Stimulated activated CD4-positive, alpha-beta T cell treated with anti-CD3 and anti-CD28 coated beads, Interleukin-12 subunit alpha, Interleukin-12 subunit beta, amount 100 ng/mL, for 4 hours (primary cell): ENCODE measurements around the gene GNAQ.

Source experiments
- DNase-seq: peaks from one replicate; pipeline ENCODE4 v3.0.0-alpha.2; 2020

Gene GNAQ

DNA sequence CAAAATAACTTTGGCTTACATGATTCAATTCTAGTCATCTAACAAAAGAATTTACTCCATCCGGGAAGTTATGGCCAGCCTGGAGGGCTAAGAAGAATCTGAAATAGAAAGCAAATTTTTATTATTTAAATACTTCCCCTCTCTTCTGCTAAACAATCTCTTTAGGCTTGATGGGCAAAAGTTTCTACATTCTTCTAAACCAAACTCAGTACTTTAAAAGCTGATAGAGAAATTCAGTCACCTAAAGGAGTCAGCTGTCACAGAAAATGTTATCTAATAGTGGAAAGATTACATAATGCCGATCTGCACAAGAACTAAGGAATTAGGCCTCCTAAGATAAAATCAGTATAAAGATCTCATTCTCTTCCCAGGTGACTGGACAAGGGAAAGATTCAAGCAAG lies 32.4 kb downstream of the GNAQ start:
- DNase-seq = no peak

DNA sequence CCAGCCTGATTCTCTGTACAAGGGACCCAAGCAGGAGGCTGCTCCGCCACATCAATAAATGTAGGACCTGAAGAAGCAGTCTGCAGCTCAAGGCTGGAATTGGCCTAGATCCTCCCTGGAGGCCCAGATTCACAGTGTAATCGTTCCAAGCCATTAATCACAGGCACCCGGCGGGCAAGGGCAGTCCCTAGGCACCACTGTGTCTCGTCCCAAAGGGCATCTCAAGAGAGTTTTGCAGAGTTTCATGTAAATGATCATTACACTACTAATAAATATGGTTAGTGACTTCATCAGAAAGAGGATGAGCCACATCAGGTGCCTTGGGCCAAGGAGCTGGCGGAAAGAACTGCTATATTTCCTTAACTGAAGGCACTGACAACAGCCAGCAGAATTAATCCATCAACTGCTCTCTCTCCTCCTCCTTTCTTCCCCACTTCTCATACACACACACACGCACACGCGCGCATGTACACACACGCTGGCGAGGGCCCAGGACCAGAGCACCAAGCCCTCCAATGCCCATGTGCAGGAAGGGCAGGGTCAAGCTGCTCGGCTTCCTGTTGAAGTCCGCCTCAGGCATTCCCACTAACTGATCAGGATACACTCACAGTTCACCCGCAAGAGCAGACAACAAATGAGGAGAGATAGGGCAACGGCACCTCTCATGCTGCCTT lies 33.9 kb downstream of the GNAQ start:
- DNase-seq = no peak

DNA sequence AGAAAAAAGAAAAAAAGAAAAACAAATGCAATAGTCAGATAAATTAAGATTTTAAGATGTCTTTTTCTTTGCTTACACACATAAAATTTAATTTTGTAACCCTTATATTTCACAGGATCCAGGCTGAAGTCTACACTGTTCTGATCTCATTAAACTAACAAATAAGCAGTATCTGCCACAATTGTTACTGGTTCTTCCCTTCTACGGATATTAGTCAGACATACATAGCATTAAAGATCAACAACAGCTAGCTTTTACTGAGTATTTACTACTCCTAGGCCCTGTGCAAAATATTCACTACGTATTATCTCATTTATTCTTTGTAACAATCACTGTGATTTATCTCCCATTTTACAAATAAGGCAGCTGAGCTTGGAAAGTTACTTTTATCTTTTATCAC lies 34.9 kb downstream of the GNAQ start:
- DNase-seq = no peak

DNA sequence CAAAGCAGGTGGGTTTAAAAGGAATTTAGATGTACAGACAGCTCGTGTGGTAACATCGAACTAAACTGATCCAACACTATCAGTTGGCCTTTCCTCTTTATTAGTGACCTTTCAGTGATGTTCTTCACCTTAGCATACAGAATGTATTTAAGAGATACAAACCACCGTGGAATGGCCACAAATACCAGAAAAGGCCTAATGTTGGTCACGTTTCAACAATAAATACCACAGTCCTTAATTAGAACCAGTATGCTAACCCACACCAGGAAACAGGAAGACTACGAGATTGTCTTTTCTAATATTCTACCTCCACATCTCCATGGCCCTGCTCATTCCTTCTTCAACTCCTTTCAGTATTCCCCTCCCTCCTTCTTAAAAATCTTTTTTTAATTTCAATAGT lies 40.4 kb downstream of the GNAQ start:
- no peak for DNase-seq

DNA sequence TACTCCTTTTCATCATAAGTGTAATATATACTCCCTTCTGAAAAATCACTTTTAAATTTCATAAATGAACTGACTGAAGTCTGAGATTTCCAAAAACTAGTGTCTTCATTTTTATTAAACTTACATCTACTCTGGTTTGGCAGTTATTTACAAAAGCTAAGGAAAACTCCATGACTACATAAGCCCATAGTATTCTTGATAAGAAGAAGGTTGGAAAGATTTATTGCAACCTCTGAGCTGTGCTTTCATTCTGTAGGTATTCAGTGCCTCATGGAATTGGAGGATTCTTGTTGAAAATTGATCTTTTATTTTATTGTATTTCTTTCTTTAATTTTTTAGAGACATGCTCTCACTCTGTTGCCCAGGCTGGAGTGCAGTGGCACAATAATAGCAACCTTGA lies 41.7 kb downstream of the GNAQ start:
- no peak for DNase-seq

DNA sequence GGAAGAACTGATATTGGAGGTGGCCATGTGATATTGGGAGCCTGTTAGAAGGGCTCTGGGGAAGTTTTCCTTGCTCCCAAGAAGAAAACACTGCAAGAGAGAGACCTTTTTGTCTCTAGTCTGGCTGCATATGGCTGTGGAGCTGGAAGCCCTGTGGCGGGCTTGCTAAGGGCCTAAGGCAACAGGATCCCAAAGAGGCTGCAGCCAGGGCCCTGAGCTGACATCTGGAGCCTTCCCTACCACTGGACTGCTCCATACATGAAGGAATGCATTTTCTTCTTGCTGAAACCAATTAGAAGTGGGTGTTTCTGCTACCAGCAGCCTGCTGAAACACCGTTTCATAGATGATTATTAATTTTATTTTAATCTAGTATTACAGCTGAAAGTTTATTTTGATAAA lies 42.2 kb downstream of the GNAQ start:
- no peak for DNase-seq

DNA sequence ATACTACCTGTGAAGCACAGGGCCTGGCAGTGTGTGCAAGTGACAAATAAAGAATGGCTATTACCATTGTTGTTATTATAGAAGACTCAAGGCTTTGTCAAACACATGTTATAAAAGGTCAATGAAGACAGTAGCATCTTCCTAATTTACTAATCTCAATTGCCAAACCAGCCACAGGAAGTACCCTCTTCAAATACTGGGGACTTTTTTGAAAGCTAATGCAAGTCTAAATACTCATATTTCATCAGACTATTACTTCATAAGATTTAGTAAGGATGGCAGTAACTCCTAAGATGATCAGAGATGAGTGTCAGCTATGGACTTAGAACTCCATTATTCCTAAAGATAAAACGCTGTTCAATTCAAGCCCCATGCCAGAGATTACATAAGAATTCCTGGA lies 43.0 kb downstream of the GNAQ start:
- DNase-seq = no peak

DNA sequence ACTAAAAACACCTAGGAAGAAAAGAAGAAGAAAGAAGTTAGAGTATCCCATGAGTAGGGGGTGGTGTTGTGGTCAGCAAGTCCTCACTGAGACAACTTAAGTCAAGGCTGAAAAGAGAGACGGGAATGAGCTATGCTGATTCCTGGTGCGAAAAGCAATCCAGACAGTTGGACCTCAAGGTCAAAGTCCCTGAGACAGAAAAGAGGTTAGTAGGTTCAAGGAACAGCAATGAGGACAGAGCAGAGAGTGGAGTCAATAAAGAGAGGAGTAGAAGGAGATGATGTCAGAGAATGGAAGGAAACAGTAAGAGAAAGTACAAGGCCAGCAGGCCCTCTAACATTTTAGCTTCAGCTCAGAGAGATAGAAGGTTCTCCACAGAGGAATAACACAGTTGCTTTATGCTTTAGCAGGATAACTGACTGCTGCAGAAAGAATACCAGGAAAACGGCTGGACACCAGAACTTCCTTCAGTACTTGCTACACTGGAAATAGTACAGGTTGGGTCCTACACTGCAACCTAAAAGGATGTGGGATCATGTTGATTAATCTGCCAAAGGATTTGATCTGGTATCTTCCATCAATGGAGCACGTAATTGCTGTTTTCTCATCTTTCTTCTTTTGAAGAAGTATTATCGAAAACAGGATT lies 43.6 kb downstream of the GNAQ start:
- DNase-seq = no peak

DNA sequence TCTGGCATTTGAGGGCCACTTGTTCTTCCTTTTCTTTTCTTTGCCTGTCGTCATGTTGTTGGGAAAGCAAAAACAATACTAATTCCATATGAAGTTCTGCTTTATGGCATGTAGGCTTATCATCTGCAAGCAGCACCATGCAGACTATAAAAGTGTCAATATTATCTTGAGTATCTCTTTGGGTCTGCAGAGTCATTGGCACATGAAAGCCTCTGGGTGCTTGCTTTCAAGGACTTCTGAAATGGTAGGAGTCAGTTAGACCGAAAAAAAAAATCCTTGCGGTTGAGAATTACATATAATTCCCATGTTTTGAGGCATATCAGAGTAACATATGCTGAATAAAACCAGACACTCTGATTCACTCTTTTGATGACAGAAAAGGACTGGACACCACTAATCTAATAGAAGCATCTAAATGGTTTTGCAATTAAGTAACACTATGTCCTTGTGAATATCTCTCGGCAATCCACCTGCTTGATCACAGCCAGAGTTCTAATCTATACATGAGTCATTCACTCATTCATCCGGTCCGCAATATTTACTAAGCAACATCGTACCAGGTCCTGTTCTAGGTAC lies 44.4 kb downstream of the GNAQ start:
- DNase-seq = no peak

DNA sequence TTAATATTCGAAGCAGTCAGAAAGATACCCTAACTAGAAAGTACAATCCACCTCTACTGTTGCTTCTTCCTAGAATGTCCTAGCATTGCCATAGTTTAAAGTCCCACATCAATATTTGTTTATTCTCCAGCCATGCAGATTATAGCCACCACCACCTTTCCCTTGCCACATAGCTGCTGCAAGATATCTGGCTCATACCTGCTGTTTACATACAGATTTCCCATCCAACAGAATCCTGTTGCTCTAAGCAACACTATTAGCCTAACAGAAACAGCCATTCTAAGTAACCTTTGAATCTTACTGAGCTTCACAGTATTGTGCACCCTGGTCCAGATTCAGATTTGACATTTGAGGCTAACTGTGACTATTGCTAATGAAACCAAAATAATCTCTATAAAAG lies 45.6 kb downstream of the GNAQ start:
- DNase-seq = no peak

DNA sequence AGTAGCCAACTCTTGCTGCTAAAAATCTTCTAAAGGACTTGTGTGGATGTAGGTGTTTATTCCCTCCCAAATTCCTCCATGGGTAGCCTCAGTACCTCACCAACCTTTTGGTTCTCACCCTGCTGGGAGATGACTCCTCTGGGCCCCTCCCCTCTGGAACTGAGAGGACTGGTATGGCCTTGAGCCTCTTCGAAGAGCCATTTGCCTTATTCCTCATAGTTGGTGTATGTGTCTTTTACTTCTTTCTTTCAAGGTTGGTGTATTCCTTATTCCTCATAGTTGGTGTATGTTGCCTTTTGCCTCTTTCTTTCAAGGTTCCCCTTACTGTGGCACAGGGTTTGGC lies 48.3 kb downstream of the GNAQ start:
- DNase-seq = no peak

DNA sequence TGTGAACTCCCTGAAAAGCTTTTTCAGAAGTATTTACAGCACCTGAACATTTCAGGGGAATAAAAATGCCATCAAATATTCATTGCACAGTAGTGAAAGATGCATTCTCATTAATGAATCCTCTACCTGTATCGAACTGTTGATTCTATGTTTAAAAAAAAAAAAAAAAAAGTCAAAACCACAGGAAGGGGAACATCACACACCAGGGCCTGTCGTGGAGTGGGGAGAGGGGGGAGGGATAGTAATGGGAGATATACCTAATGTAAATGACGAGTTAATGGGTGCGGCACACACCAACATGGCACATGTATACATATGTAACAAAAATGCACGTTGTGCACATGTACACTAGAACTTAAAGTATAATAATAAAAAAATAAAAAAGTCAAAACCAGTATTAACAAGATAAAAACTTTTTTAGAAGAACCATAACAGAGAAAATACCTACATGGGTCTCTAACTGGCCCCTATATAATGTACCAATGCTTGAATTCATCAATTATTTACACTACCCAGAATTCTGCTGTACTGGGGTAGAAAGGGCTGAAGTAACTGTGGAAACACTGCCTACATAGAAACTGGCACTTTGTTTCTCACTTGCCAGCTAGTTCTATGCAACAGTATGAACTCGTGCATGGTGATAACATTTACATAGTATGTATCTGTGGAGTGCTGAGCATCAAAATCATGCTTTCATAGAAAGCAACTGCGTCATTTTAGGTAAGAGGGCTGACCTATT lies 48.9 kb downstream of the GNAQ start:
- no peak for DNase-seq

DNA sequence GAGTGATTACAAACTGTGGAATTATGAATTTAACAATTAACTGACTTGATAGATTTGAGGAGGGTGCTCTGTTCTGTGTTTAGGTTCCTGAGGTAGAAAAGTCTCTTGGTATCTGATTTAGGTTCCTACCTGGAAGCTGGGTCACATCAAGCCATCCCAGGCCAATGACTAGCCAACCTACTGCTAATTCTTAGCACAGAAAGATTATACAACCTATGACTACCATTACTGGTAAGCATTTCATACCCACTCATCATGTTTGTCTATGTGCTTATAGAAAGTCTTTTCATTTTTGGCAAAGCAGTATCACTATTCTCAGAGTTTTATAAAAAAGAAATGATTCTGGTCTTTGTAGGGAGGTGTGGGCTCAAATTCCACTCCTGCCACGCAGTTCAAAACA lies 49.7 kb downstream of the GNAQ start:
- DNase-seq = no peak

DNA sequence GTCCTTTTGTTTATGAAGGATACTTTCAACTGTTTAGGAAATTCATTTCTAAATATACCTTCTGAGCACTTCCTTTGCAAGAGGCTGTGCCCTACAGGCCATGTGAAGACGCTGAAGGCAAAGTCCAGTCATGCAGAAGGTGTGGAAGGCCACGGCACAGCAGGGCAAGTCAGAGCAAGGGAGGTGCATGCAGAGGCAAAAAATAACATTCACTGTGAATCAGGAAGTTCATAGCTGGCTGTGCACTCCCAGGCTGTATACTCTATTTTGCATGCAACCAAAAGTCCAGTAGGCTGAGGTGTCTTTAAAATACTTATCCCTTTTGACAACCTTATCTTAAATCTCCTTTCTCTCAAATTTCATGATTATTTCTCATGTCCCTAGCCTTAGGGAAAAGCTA lies 50.3 kb downstream of the GNAQ start:
- DNase-seq = no peak

DNA sequence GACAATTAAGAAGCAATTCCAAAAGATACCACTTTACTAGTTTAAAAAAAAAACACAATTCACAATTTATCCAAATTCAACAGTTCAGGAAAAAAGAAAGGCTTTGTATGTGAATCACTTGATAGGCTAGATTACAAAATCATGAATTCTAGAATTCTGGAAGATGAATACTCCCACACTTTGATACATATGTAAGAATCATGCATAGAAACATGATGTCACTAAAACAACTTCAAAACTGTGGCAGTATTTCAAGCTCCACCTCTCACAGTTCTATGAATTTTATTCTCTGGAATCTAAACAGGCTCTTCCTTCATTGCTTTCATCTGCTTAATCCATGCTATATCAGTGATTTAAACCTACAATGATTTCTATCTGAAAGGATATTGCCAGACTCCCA lies 51.0 kb downstream of the GNAQ start:
- DNase-seq = no peak

DNA sequence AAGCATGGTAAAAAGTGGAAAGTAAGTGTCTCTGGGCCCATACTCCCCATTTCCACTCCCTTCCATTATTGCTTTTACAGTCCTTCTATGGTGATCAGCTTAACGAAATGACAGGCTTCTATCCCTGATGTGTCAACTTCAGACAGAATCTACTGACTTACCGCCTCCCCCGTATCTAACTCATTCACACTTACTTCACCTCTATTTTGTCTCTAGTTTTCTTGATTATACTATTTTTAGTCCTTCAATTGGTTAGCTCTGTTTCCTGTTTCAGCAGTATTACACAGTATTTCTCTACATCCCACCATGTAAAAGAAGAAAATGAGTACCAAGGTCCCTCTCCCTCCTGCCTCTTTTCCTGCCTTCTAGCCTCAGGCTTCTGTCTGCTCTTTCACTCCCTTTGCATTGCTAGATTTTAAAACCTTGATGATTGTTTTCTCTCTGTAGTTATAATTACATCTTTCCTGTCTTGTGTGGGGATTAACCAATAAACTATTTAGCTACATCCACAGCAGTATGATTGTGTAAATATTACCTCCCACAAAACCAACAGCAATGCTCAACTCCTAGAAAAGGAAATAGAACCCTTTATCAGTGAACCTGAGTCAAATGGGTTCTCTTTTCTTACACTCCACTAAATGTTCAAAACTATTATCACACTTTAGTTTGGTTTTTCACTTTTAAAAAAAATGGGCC lies 53.4 kb downstream of the GNAQ start:
- no peak for DNase-seq

DNA sequence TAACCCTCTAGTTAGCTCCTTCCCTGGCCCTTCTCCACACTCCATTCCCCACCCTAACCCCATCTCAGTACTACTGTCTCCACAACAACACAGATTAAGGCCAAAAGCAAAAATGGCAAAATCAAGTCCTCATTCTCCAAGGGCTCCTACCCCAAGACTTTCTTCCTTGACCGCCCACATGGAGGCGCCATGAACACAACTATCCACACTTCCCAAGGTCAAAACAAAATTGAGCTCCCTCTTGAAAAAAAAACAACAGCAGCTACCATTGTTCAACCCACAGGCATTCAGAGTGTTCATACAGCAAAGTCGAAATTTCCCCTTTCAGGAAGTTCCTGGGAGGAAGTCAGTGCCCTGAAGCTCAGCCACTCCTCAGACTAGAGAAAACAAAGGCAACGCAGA lies 54.4 kb downstream of the GNAQ start:
- DNase-seq = peak; percentile 20

DNA sequence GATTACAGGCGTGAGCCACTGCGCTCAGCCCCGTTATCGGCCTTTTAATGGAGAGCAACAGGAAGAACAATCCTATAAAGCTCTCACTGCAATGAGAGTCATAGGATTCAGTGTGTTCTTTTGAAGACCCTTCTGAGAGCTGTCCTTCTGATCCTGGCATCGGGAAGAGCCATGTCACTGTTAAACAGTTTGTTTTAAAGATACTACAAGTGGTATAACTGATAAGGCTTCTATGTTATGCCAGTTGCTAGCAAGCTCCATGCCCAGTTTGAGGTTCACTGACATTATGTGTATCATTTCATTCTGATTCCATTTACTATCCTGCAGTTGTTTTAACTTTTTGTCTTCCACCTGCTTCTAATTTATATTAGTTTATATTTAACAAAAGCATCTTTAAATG lies 55.8 kb downstream of the GNAQ start:
- no peak for DNase-seq

DNA sequence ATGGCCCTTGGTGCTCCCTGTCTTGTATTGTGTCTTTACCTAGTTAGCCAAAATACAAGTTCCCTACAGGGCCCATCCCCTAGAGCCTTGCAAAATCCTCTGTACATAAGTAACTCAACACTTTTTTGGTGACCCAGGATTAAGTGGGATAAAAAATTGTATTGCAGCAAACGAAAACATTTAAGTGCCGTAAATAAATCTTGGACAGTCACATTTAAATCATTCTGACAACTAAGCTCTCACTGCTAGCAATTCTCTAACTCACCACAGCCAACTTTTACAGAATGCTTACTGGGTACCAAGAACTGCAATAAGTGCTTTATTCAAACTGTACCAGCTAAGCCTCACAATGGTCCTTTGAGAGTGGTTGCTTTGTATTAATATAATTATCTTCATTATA lies 56.6 kb downstream of the GNAQ start:
- no peak for DNase-seq

DNA sequence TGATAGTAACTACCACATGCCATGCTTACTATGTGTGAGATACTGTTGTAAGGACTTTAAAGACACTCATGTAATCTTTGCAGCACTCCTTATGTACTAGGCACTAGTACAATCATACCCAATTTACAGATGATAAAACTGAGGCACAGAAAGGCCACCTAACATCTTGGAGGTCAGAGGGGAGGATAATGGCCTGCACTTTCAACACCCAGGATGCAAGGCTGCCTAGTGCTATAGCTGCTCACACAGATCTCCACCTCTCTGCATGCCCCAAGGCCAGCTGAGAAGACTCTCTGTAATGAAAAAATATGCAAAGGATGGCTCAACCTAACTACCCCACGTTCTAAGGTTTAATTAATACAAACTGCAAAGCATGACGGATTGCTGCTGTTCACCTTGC lies 57.2 kb downstream of the GNAQ start:
- DNase-seq = no peak

DNA sequence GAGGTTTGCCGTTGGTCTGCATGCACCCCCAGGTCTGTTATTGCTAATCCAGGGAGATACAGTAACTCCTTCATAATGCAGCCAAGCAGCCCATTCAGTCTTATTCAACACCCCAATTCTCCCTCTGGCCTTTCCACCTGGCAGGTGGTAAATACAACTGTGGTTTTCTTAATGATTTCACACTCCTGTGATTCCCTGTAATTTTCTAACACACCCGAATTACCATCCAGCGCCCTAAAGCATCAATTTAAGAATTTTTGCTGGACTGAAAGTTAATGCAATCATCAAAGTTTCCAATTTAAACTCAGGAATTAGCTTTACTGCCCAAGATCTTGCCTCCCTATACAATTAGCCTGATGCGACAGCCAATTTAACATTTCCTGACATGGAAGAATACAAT lies 62.5 kb downstream of the GNAQ start:
- DNase-seq = no peak

DNA sequence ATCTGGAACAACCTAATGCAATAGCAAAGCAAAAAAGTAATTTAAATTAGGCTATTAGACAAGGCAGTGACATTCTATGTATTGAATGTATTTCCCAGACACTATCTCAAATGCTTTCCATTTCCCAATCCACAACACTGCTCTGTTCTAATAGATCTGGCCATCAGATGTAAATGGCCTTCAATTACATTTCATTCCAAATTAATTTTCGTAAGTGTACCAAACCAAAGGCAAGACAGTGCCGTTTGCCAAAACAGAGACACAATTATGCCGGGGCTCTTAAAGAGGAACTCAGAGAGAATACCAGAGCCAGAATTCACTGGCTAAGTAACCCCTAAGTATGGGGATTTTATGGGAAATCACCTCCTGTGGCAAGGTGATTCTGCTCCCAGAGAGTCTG lies 63.1 kb downstream of the GNAQ start:
- no peak for DNase-seq

DNA sequence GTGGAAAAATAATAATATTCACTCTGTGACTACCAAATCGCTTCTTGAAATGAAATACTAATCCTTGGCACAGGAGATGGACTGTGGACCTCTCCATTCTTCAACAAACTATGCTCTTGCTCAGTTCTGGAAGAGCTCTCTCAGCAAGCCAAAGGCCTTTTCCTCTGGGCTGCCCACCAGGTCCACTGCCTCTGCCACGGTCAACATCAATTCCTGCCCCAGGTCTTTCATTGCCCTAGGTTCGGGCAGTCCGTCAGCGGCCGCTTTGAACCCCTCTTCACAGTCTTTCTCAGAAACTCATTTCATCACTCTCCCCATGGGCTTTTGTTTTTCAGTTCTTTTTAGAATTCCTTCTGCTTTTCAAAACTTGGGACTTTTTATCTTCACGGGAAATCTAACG lies 64.9 kb downstream of the GNAQ start:
- DNase-seq = no peak
